ENCODE data around the gene STAG1. TPM values are rescaled to one million over a fixed set of nuclear protein-coding genes. Genes with fewer than 3 reads are reported as not detected.
"Not testable (repeated sequence)": the region's sequence is repeated elsewhere in the genome, so short reads cannot be mapped to it uniquely, and the experiment has no call there.

STAG1 gene
- total RNA-seq, 2 experiments from 2014 or later, result 28.0 to 29.7 TPM

- CTCF ChIA-PET, result interaction anchor here (0.6 to 0.7 kb wide), 2 partner anchors 15 to 552 kb away, joined by 3 read pairs; no protein-coding TSS in a partner anchor
- H3K27me3 Mint-ChIP-seq (ENCODE audit: low read depth), result no peaks in the 10 kb centered on the region
- H3K4me1 Mint-ChIP-seq (ENCODE audit: low read depth), result peaks cover 30% of the 10 kb centered on the region
- peaks cover 45% of the 10 kb centered on the region for H3K9me3 Mint-ChIP-seq
- intact Hi-C loops (cut with micrococcal nuclease), result no loop called here
- no peak overlapping the region for H3K27ac Mint-ChIP-seq
- DNase-seq, result no peak
- H3K36me3 Mint-ChIP-seq (ENCODE audit: low read depth), result peaks cover 56% of the 10 kb centered on the region
- H3K4me3 Mint-ChIP-seq, result no peak overlapping the region
These were observed 57.9 kb downstream of the STAG1 start for GRCh38 chr3:136694321-136694720.

GRCh38 chr3:136690599-136690998 is 61.6 kb downstream of the STAG1 start:
- intact Hi-C loops (cut with micrococcal nuclease), result no loop called here
- Mint-ChIP-seq H3K36me3 (ENCODE audit: low read depth) (peaks cover 39% of the 10 kb centered on the region), H3K4me3 (no peak overlapping the region), H3K27me3 (ENCODE audit: low read depth) (no peaks in the 10 kb centered on the region), H3K9me3 (peaks cover 24% of the 10 kb centered on the region), H3K27ac (no peak overlapping the region), H3K4me1 (ENCODE audit: low read depth) (peaks cover 16% of the 10 kb centered on the region)
- CTCF ChIA-PET, result interaction anchor here (0.6 kb wide), 2 partner anchors 102 to 467 kb away, joined by 3 to 5 read pairs; no protein-coding TSS in a partner anchor
- DNase-seq, result no peak

- Mint-ChIP-seq H3K4me1 (ENCODE audit: low read depth) (peaks cover 21% of the 10 kb centered on the region), H3K27ac (no peak overlapping the region), H3K36me3 (ENCODE audit: low read depth) (peaks cover 25% of the 10 kb centered on the region), H3K4me3 (no peak overlapping the region), H3K27me3 (ENCODE audit: low read depth) (no peaks in the 10 kb centered on the region), H3K9me3 (peaks cover 8% of the 10 kb centered on the region)
- DNase-seq, result no peak
- CTCF ChIA-PET, result interaction anchor here (0.6 kb wide), 1 partner anchor 61 kb away, joined by 5 read pairs; no protein-coding TSS in a partner anchor
- intact Hi-C loops (cut with micrococcal nuclease), result no loop called here
These were observed 66.3 kb downstream of the STAG1 start for GRCh38 chr3:136685882-136686281.

GRCh38 chr3:136682740-136683312 is 69.4 kb downstream of the STAG1 start:
- intact Hi-C loops (cut with micrococcal nuclease), result no loop called here

GRCh38 chr3:136678981-136679380 is 73.2 kb downstream of the STAG1 start:
- peaks cover 3% of the 10 kb centered on the region for H3K36me3 Mint-ChIP-seq (ENCODE audit: low read depth)
- no peaks in the 10 kb centered on the region for H3K9me3 Mint-ChIP-seq
- H3K27ac Mint-ChIP-seq, result no peak overlapping the region
- H3K4me1 Mint-ChIP-seq (ENCODE audit: low read depth), result peaks cover 31% of the 10 kb centered on the region
- no peak for DNase-seq
- CTCF ChIA-PET, result interaction anchor here (0.8 kb wide), 1 partner anchor 595 kb away, joined by 7 read pairs; no protein-coding TSS in a partner anchor
- H3K4me3 Mint-ChIP-seq, result no peak overlapping the region
- intact Hi-C loops (cut with micrococcal nuclease), result no loop called here
- no peaks in the 10 kb centered on the region for H3K27me3 Mint-ChIP-seq (ENCODE audit: low read depth)

More at GRCh38 chr3:136682740-136683312, 69.4 kb downstream of the STAG1 start:
- H3K27ac Mint-ChIP-seq, result no peak overlapping the region
- no peak for DNase-seq
- H3K4me1 Mint-ChIP-seq (ENCODE audit: low read depth), result peaks cover 13% of the 10 kb centered on the region
- H3K4me3 Mint-ChIP-seq, result no peak overlapping the region
- peaks cover 8% of the 10 kb centered on the region for H3K9me3 Mint-ChIP-seq
- CTCF ChIA-PET, result no interaction called here
- peaks cover 18% of the 10 kb centered on the region for H3K36me3 Mint-ChIP-seq (ENCODE audit: low read depth)
- no peaks in the 10 kb centered on the region for H3K27me3 Mint-ChIP-seq (ENCODE audit: low read depth)

GRCh38 chr3:136676009-136676408 is 76.2 kb downstream of the STAG1 start:
- no peak for DNase-seq
- Mint-ChIP-seq H3K4me3 (no peak overlapping the region), H3K27ac (no peak overlapping the region), H3K4me1 (ENCODE audit: low read depth) (peaks cover 37% of the 10 kb centered on the region), H3K9me3 (no peaks in the 10 kb centered on the region), H3K36me3 (ENCODE audit: low read depth) (peaks cover 6% of the 10 kb centered on the region), H3K27me3 (ENCODE audit: low read depth) (no peaks in the 10 kb centered on the region)
- CTCF ChIA-PET, result interaction anchor here (0.6 to 1.2 kb wide), 3 partner anchors 13 to 338 kb away, joined by 3 to 4 read pairs (median 3); no protein-coding TSS in a partner anchor
- intact Hi-C loops (cut with micrococcal nuclease), result no loop called here

GRCh38 chr3:136675150-136675858 is 76.9 kb downstream of the STAG1 start:
- no peaks in the 10 kb centered on the region for H3K27me3 Mint-ChIP-seq (ENCODE audit: low read depth)
- intact Hi-C loops (cut with micrococcal nuclease), result no loop called here
- H3K4me1 Mint-ChIP-seq (ENCODE audit: low read depth), result peaks cover 36% of the 10 kb centered on the region
- DNase-seq, result no peak
- peaks cover 6% of the 10 kb centered on the region for H3K36me3 Mint-ChIP-seq (ENCODE audit: low read depth)
- no peaks in the 10 kb centered on the region for H3K9me3 Mint-ChIP-seq
- no peak overlapping the region for H3K4me3 Mint-ChIP-seq
- CTCF ChIA-PET, result no interaction called here
- no peak overlapping the region for H3K27ac Mint-ChIP-seq

- Mint-ChIP-seq H3K9me3 (no peaks in the 10 kb centered on the region), H3K36me3 (ENCODE audit: low read depth) (peaks cover 8% of the 10 kb centered on the region), H3K4me1 (ENCODE audit: low read depth) (peaks cover 31% of the 10 kb centered on the region), H3K27ac (no peak overlapping the region), H3K27me3 (ENCODE audit: low read depth) (no peaks in the 10 kb centered on the region), H3K4me3 (no peak overlapping the region)
- DNase-seq, result no peak
- CTCF ChIA-PET, result interaction anchor here (0.5 to 1.2 kb wide), 2 partner anchors 14 to 53 kb away, joined by 4 to 5 read pairs; no protein-coding TSS in a partner anchor
- intact Hi-C loops (cut with micrococcal nuclease), result no loop called here
These were observed 79.7 kb downstream of the STAG1 start for GRCh38 chr3:136672457-136672856.

- H3K4me3 Mint-ChIP-seq, result no peak overlapping the region
- intact Hi-C loops (cut with micrococcal nuclease), result no loop called here
- no peak for DNase-seq
- CTCF ChIA-PET, result interaction anchor here (0.5 kb wide), 1 partner anchor 53 kb away, joined by 5 read pairs; no protein-coding TSS in a partner anchor
- no peak overlapping the region for H3K27ac Mint-ChIP-seq
- H3K4me1 Mint-ChIP-seq (ENCODE audit: low read depth), result peaks cover 32% of the 10 kb centered on the region
- H3K36me3 Mint-ChIP-seq (ENCODE audit: low read depth), result peaks cover 8% of the 10 kb centered on the region
- H3K27me3 Mint-ChIP-seq (ENCODE audit: low read depth), result no peaks in the 10 kb centered on the region
- H3K9me3 Mint-ChIP-seq, result no peaks in the 10 kb centered on the region
These were observed 80.3 kb downstream of the STAG1 start for GRCh38 chr3:136671921-136672320.

- CTCF ChIA-PET, result no interaction called here
- DNase-seq, result no peak
- Mint-ChIP-seq H3K36me3 (ENCODE audit: low read depth) (peaks cover 8% of the 10 kb centered on the region), H3K27me3 (ENCODE audit: low read depth) (no peaks in the 10 kb centered on the region), H3K4me1 (ENCODE audit: low read depth) (peaks cover 31% of the 10 kb centered on the region), H3K27ac (no peak overlapping the region), H3K9me3 (no peaks in the 10 kb centered on the region), H3K4me3 (no peak overlapping the region)
- intact Hi-C loops (cut with micrococcal nuclease), result no loop called here
These were observed 82.0 kb downstream of the STAG1 start for GRCh38 chr3:136670166-136670565.

- Mint-ChIP-seq H3K4me1 (ENCODE audit: low read depth) (peaks cover 17% of the 10 kb centered on the region), H3K9me3 (no peaks in the 10 kb centered on the region), H3K27ac (no peak overlapping the region), H3K27me3 (ENCODE audit: low read depth) (no peaks in the 10 kb centered on the region), H3K36me3 (ENCODE audit: low read depth) (peaks cover 10% of the 10 kb centered on the region), H3K4me3 (no peak overlapping the region)
- intact Hi-C loops (cut with micrococcal nuclease), result no loop called here
- DNase-seq, result no peak
- CTCF ChIA-PET, result interaction anchor here (0.6 kb wide), 1 partner anchor 139 kb away, joined by 3 read pairs; no protein-coding TSS in a partner anchor
These were observed 85.1 kb downstream of the STAG1 start for GRCh38 chr3:136667081-136667480.

- H3K27ac Mint-ChIP-seq; H3K9me3 Mint-ChIP-seq; intact Hi-C loops (cut with micrococcal nuclease); H3K4me3 Mint-ChIP-seq; H3K36me3 Mint-ChIP-seq (ENCODE audit: low read depth); H3K27me3 Mint-ChIP-seq (ENCODE audit: low read depth); DNase-seq; CTCF ChIA-PET: not testable (repeated sequence)
- peaks cover 20% of the 10 kb centered on the region for H3K4me1 Mint-ChIP-seq (ENCODE audit: low read depth)
These were observed 85.9 kb downstream of the STAG1 start for GRCh38 chr3:136666301-136666700.

Measured in activated naive CD4-positive, alpha-beta T cell treated with anti-CD3 and anti-CD28 coated beads for 36 hours (primary cell).